Trophoblast cell (in vitro differentiated cells and primary cell): Measurements from ENCODE around the gene IL36RN.

Experiments
- DNase-seq, 2 donors: peaks; one replicate each; pipeline ENCODE4 v3.0.0-alpha.2; 2016
- H2AFZ ChIP-seq: 2 replicates; pipeline ENCODE4 v1.6.1; 2013; ENCODE audit warnings: low read length, moderate library complexity, mild to moderate bottlenecking; ENCODE audit not compliant: insufficient read depth, poor library complexity
- H2AK5ac ChIP-seq: 2 replicates; pipeline ENCODE4 v1.6.1; 2013; ENCODE audit warnings: mild to moderate bottlenecking, low read length
- H2BK120ac ChIP-seq: 2 replicates; pipeline ENCODE4 v1.6.1; 2013; ENCODE audit warnings: low read length, mild to moderate bottlenecking, moderate library complexity; ENCODE audit not compliant: insufficient read depth, poor library complexity
- H2BK12ac ChIP-seq: 2 replicates; pipeline ENCODE4 v1.6.1; 2013; ENCODE audit warnings: mild to moderate bottlenecking, low read length, moderate library complexity
- H2BK5ac ChIP-seq: 2 replicates; pipeline ENCODE4 v1.6.1; 2013; ENCODE audit warnings: low read length, low read depth, moderate library complexity, mild to moderate bottlenecking; ENCODE audit not compliant: poor library complexity
- H3K14ac ChIP-seq: 2 replicates; pipeline ENCODE4 v1.6.1; 2013; ENCODE audit warnings: mild to moderate bottlenecking, low read length
- H3K18ac ChIP-seq: 2 replicates; pipeline ENCODE4 v1.6.1; 2013; ENCODE audit warnings: mild to moderate bottlenecking, low read length
- H3K23ac ChIP-seq: 2 replicates; pipeline ENCODE4 v1.6.1; 2013; ENCODE audit warnings: low read length
- H3K27ac ChIP-seq: 2 replicates; pipeline ENCODE4 v1.5.1; 2013; ENCODE audit warnings: low read depth, mild to moderate bottlenecking, inconsistent platforms, low read length, moderate library complexity
- H3K27me3 ChIP-seq: 2 replicates; pipeline ENCODE4 v1.6.1; 2013; ENCODE audit warnings: inconsistent platforms, mild to moderate bottlenecking, low read length, moderate library complexity; ENCODE audit not compliant: insufficient read depth
- H3K36me3 ChIP-seq, 2 experiments: 1 replicate in 1 of 2; 2 replicates in 1 of 2; pipeline ENCODE4 v1.6.1; 2013; ENCODE audit warnings: low read length in 2 of 2, mild to moderate bottlenecking in 2 of 2, moderate library complexity in 1 of 2; ENCODE audit not compliant: insufficient read depth in 2 of 2, control insufficient read depth in 1 of 2
- H3K4ac ChIP-seq: 2 replicates; pipeline ENCODE4 v1.6.1; 2013; ENCODE audit warnings: low read depth, mild to moderate bottlenecking, low read length, moderate library complexity
- H3K4me1 ChIP-seq, 2 experiments: 1 replicate in 1 of 2; 2 replicates in 1 of 2; pipeline ENCODE4 v1.6.1; 2013; ENCODE audit warnings: low read length in 2 of 2, mild to moderate bottlenecking in 2 of 2, moderate library complexity in 1 of 2; ENCODE audit not compliant: insufficient read depth in 2 of 2, control insufficient read depth in 1 of 2
- H3K4me2 ChIP-seq: 2 replicates; pipeline ENCODE4 v1.6.1; 2013; ENCODE audit warnings: inconsistent platforms, mild to moderate bottlenecking, low read length, moderate library complexity
- H3K4me3 ChIP-seq: 2 replicates; pipeline ENCODE4 v1.5.1; 2013; ENCODE audit warnings: mild to moderate bottlenecking, low read depth, low read length, inconsistent platforms
- H3K79me1 ChIP-seq: one replicate; pipeline ENCODE4 v1.6.1; 2013; ENCODE audit warnings: low read length
- H3K79me2 ChIP-seq: 2 replicates; pipeline ENCODE4 v1.6.1; 2013; ENCODE audit warnings: low read length, mild to moderate bottlenecking; ENCODE audit not compliant: control insufficient read depth, insufficient read depth, poor library complexity
- H3K9ac ChIP-seq: 2 replicates; pipeline ENCODE4 v1.6.1; 2013; ENCODE audit warnings: mild to moderate bottlenecking, low read length
- H3K9me3 ChIP-seq: 2 replicates; pipeline ENCODE4 v1.6.1; 2013; ENCODE audit warnings: low read depth, mild to moderate bottlenecking, control low read depth, inconsistent platforms, low read length; ENCODE audit not compliant: insufficient read depth
- H4K12ac ChIP-seq: 2 replicates; pipeline ENCODE4 v1.6.1; 2013; ENCODE audit warnings: low read depth, mild to moderate bottlenecking, low read length, moderate library complexity
- H4K8ac ChIP-seq: 2 replicates; pipeline ENCODE4 v1.6.1; 2013; ENCODE audit warnings: low read depth, mild to moderate bottlenecking, low read length, moderate library complexity
- H4K91ac ChIP-seq: one replicate; pipeline ENCODE4 v1.6.1; 2013; ENCODE audit warnings: low read depth, mild to moderate bottlenecking, low read length, moderate library complexity
- WGBS: extraction: QIAGEN DNeasy Blood & Tissue Kit; methylation state at CpG from one replicate; pipeline ENCODE4 v1.1.7; 2013; ENCODE audit warnings: missing lambda C conversion rate; ENCODE audit not compliant: insufficient read length, insufficient coverage; ENCODE audit errors: extremely low coverage; 5-methylcytosine and 5-hydroxymethylcytosine counted together

Gene IL36RN

DNA sequence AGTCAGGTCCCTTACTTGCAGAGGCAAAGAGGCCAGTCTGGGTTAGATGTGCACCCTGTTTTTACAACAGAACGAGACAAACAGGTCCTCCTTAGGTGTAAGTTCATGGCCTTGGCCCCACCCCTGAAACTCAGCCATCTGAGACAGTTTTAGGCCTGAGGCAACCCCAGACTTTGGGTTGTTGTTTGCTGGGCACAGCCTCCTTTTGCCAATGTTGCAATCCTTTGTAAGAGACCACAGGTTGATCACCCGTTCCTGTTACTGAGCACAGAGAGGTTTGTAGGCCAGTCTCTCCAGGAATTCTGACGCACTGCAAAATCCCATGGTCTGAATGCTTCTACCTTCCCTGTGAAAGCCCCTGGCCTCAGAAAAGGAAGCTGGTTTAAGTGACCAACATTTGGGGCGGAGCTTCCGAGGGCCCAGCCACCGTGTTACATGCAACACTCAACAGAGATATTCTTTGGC is 52.9 kb downstream of the IL36RN start:
- Histone ChIP-seq H3K18ac (no peak overlapping the region), H4K8ac (no peak overlapping the region), H2BK12ac (no peak overlapping the region), H3K23ac (no peak overlapping the region), H2AK5ac (no peak overlapping the region), H2BK120ac (no peak overlapping the region), H3K9me3 (no peaks in the 10 kb centered on the region), H2BK5ac (no peak overlapping the region), H3K36me3 (no peaks in the 10 kb centered on the region), H3K27ac (no peak overlapping the region), H3K4me1 (no peaks in the 10 kb centered on the region), H4K12ac (no peak overlapping the region), H3K14ac (no peak overlapping the region), H3K27me3 (no peaks in the 10 kb centered on the region), H2AFZ (no peak overlapping the region), H3K4ac (no peak overlapping the region), H3K4me3 (no peak overlapping the region), H3K79me2 (no peaks in the 10 kb centered on the region), H4K91ac (no peak overlapping the region), H3K79me1 (no peaks in the 10 kb centered on the region), H3K4me2 (no peak overlapping the region), H3K9ac (no peak overlapping the region)
- no CpG with 5 or more reads among the region's 6 CpGs for WGBS
- peak; percentile 14 to 34 for DNase-seq

DNA sequence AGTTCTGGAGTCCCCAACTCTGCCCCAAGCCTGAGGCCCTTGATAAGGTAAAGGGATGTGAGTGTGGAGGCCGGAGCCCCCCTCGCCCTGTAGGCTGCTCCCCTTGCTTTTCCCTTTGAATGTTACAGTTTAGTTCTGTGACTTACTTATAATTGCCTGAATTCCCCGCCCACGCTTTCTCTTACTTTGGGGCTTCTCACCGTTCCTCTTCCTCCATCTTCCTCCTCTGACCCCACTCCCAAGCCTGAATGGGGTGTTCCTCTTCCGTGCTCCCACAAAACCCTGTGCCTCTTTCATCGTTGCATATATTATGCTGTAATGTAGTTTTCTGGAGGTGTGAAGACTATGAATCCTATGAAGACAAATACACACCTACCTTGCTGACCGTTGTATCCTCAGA is 53.4 kb downstream of the IL36RN start:
- no peak overlapping the region for H3K4me3 ChIP-seq
- H3K9me3 ChIP-seq: peaks cover 2% of the 10 kb centered on the region
- no peak overlapping the region for H3K4ac ChIP-seq
- H3K4me1 ChIP-seq: peaks cover under 1 to 3% of the 10 kb centered on the region in 2 experiments
- no peak overlapping the region for H3K14ac ChIP-seq
- no peak overlapping the region for H2BK120ac ChIP-seq
- no peaks in the 10 kb centered on the region for H3K79me2 ChIP-seq
- H3K18ac ChIP-seq: no peak overlapping the region
- H2BK12ac ChIP-seq: no peak overlapping the region
- WGBS: no CpG with 5 or more reads among the region's 8 CpGs
- H3K36me3 ChIP-seq: no peaks in the 10 kb centered on the region
- H4K8ac ChIP-seq: no peak overlapping the region
- H3K23ac ChIP-seq: no peak overlapping the region
- H4K91ac ChIP-seq: no peak overlapping the region
- H3K79me1 ChIP-seq: no peaks in the 10 kb centered on the region
- no peaks in the 10 kb centered on the region for H3K27me3 ChIP-seq
- DNase-seq: no peak
- H2AFZ ChIP-seq: no peak overlapping the region
- no peak overlapping the region for H4K12ac ChIP-seq
- H3K4me2 ChIP-seq: no peak overlapping the region
- H3K27ac ChIP-seq: no peak overlapping the region
- no peak overlapping the region for H2AK5ac ChIP-seq
- H3K9ac ChIP-seq: no peak overlapping the region
- H2BK5ac ChIP-seq: no peak overlapping the region

- no peak for DNase-seq
Observed at GRCh38 chr2:113112871-113113270, 53.9 kb downstream of the IL36RN start.

DNA sequence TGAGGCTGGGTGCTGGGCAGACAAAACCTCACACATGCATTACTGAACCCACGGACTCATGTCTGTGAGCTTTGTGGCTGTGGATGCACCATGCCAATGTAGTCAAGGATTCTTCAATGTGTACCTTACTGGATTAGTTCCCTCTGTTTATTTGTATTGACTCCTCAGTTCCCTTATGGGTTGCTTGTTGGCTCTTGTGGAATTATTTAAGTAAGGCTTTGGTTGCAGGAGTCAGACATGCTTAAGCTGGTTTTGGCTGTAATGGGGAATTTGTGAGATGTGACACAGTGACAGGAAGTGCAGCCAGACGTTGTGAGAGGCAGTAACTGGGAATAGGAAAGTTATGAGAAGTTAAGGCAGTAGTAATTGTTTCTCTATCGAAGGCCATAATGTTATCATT is 54.8 kb downstream of the IL36RN start:
- Histone ChIP-seq H3K36me3 (no peaks in the 10 kb centered on the region), H3K4me2 (no peak overlapping the region), H2BK5ac (no peak overlapping the region), H3K14ac (no peak overlapping the region), H2BK12ac (no peak overlapping the region), H3K9me3 (peaks cover 2% of the 10 kb centered on the region), H3K4me3 (no peak overlapping the region), H4K12ac (no peak overlapping the region), H3K79me2 (no peaks in the 10 kb centered on the region), H3K18ac (no peak overlapping the region), H3K23ac (no peak overlapping the region), H2BK120ac (no peak overlapping the region), H3K27me3 (no peaks in the 10 kb centered on the region), H3K79me1 (no peaks in the 10 kb centered on the region), H4K91ac (no peak overlapping the region), H2AK5ac (no peak overlapping the region), H3K4me1 (peaks cover 5 to 7% of the 10 kb centered on the region in 2 experiments), H4K8ac (no peak overlapping the region), H3K27ac (no peak overlapping the region), H3K4ac (no peak overlapping the region), H2AFZ (no peak overlapping the region), H3K9ac (no peak overlapping the region)
- no peak for DNase-seq
- WGBS: no CpG with 5 or more reads among the region's 3 CpGs

More at GRCh38 chr2:113112871-113113270, 53.9 kb downstream of the IL36RN start:
- no peak overlapping the region for H3K23ac ChIP-seq
- no peaks in the 10 kb centered on the region for H3K79me2 ChIP-seq
- no peaks in the 10 kb centered on the region for H3K27me3 ChIP-seq
- H4K91ac ChIP-seq: no peak overlapping the region
- no peak overlapping the region for H2AK5ac ChIP-seq
- no peak overlapping the region for H3K18ac ChIP-seq
- no peak overlapping the region for H3K4me2 ChIP-seq
- H4K8ac ChIP-seq: no peak overlapping the region
- no peak overlapping the region for H3K4ac ChIP-seq
- no peak overlapping the region for H2BK12ac ChIP-seq
- peaks cover 5 to 7% of the 10 kb centered on the region in 2 experiments for H3K4me1 ChIP-seq
- no peak overlapping the region for H3K4me3 ChIP-seq
- H4K12ac ChIP-seq: no peak overlapping the region
- H3K9me3 ChIP-seq: peaks cover 2% of the 10 kb centered on the region
- H3K9ac ChIP-seq: no peak overlapping the region
- no peak overlapping the region for H2BK5ac ChIP-seq
- H3K14ac ChIP-seq: no peak overlapping the region
- H2AFZ ChIP-seq: no peak overlapping the region
- H3K27ac ChIP-seq: no peak overlapping the region
- no CpG with 5 or more reads among the region's 6 CpGs for WGBS
- no peaks in the 10 kb centered on the region for H3K79me1 ChIP-seq
- H3K36me3 ChIP-seq: no peaks in the 10 kb centered on the region
- no peak overlapping the region for H2BK120ac ChIP-seq
